ENCODE data around the gene CD99L2.

Gene CD99L2

GRCh38 chrX:150834695-150835094, 63.8 kb downstream of the CD99L2 start:
- Histone ChIP-seq H3K27me3 (ENCODE audit: insufficient read depth, low read length, poor library complexity, severe bottlenecking) (no peaks in the 10 kb centered on the region), H3K9me3 (ENCODE audit: insufficient read depth, low read depth, low read length) (no peaks in the 10 kb centered on the region), H3K36me3 (ENCODE audit: insufficient read depth, low read length) (no peaks in the 10 kb centered on the region), H2AFZ (ENCODE audit: low read length) (no peak overlapping the region), H3K9ac (ENCODE audit: low read depth, low read length, poor library complexity, severe bottlenecking) (no peak overlapping the region), H3K4me2 (ENCODE audit: low read depth, low read length, poor library complexity, severe bottlenecking) (no peak overlapping the region), H3F3A (ENCODE audit: low read depth) (no peaks in the 10 kb centered on the region), H3K4me1 (ENCODE audit: insufficient read depth, low read length, poor library complexity, severe bottlenecking) (peaks cover 6% of the 10 kb centered on the region), H4K20me1 (ENCODE audit: insufficient read depth, low read length, poor library complexity, severe bottlenecking) (no peaks in the 10 kb centered on the region), H3K79me2 (ENCODE audit: insufficient read depth, low read length) (no peaks in the 10 kb centered on the region), H3K4me3 (ENCODE audit: low read length, poor library complexity, severe bottlenecking) (no peak overlapping the region), H3K9me2 (replicated peaks; ENCODE audit: low read depth, low read length) (no peaks in the 10 kb centered on the region)
- TF ChIP-seq EZH2phosphoT487 (IDR thresholded peaks at IDR 0.05; ENCODE audit: borderline replicate concordance) = no peak
- TF ChIP-seq, protein P1, sequence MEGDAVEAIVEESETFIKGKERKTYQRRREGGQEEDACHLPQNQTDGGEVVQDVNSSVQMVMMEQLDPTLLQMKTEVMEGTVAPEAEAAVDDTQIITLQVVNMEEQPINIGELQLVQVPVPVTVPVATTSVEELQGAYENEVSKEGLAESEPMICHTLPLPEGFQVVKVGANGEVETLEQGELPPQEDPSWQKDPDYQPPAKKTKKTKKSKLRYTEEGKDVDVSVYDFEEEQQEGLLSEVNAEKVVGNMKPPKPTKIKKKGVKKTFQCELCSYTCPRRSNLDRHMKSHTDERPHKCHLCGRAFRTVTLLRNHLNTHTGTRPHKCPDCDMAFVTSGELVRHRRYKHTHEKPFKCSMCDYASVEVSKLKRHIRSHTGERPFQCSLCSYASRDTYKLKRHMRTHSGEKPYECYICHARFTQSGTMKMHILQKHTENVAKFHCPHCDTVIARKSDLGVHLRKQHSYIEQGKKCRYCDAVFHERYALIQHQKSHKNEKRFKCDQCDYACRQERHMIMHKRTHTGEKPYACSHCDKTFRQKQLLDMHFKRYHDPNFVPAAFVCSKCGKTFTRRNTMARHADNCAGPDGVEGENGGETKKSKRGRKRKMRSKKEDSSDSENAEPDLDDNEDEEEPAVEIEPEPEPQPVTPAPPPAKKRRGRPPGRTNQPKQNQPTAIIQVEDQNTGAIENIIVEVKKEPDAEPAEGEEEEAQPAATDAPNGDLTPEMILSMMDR (conservative IDR thresholded peaks at IDR 0.05; ENCODE audit: low read length) = no peak

DNA sequence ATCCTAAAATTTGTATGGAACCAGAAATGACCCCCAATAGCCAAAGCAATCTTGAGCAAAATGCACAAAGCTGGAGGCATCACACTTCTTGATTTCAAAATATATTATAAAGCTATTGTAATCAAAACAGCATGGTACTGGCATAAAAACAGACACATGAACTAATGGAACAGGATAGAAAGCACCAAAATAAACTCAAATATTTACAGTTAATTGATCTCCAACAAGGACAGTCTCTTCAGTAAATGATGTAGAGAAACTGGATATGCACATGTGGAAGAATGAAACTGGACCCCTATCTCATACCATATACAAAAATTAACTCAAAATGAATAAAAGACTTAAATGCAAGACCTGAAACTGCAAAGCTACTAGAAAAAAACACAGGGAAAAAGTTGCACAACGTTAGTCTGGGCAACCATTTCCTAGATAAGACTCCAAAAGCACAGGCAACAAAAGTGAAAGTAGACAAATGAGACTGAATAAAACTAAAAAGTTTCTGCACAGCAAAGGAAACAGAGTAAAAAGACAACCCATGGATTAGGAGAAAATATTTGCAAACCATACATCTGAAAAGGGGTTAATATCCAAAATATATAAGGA, 64.9 kb downstream of the CD99L2 start:
- Histone ChIP-seq H3K4me2 (ENCODE audit: low read depth, low read length, poor library complexity, severe bottlenecking) (no peak overlapping the region), H4K20me1 (ENCODE audit: insufficient read depth, low read length, poor library complexity, severe bottlenecking) (no peaks in the 10 kb centered on the region), H3K4me3 (ENCODE audit: low read length, poor library complexity, severe bottlenecking) (no peak overlapping the region), H3K9me3 (ENCODE audit: insufficient read depth, low read depth, low read length) (no peaks in the 10 kb centered on the region), H3K79me2 (ENCODE audit: insufficient read depth, low read length) (no peaks in the 10 kb centered on the region), H3K27me3 (ENCODE audit: insufficient read depth, low read length, poor library complexity, severe bottlenecking) (no peaks in the 10 kb centered on the region), H2AFZ (ENCODE audit: low read length) (no peak overlapping the region), H3K9ac (ENCODE audit: low read depth, low read length, poor library complexity, severe bottlenecking) (no peak overlapping the region), H3K9me2 (replicated peaks; ENCODE audit: low read depth, low read length) (no peaks in the 10 kb centered on the region), H3F3A (ENCODE audit: low read depth) (no peaks in the 10 kb centered on the region), H3K36me3 (ENCODE audit: insufficient read depth, low read length) (no peaks in the 10 kb centered on the region), H3K4me1 (ENCODE audit: insufficient read depth, low read length, poor library complexity, severe bottlenecking) (peaks cover 6% of the 10 kb centered on the region)
- TF ChIP-seq EZH2phosphoT487 (IDR thresholded peaks at IDR 0.05; ENCODE audit: borderline replicate concordance) = no peak
- TF ChIP-seq, protein P1 (conservative IDR thresholded peaks at IDR 0.05; ENCODE audit: low read length) = no peak

- Histone ChIP-seq H3K27me3 (ENCODE audit: insufficient read depth, low read length, poor library complexity, severe bottlenecking) (no peaks in the 10 kb centered on the region), H4K20me1 (ENCODE audit: insufficient read depth, low read length, poor library complexity, severe bottlenecking) (no peaks in the 10 kb centered on the region), H3K9me3 (ENCODE audit: insufficient read depth, low read depth, low read length) (no peaks in the 10 kb centered on the region), H3K4me3 (ENCODE audit: low read length, poor library complexity, severe bottlenecking) (no peak overlapping the region), H3K79me2 (ENCODE audit: insufficient read depth, low read length) (no peaks in the 10 kb centered on the region), H3K9me2 (replicated peaks; ENCODE audit: low read depth, low read length) (no peaks in the 10 kb centered on the region), H2AFZ (ENCODE audit: low read length) (no peak overlapping the region), H3K4me1 (ENCODE audit: insufficient read depth, low read length, poor library complexity, severe bottlenecking) (no peaks in the 10 kb centered on the region), H3F3A (ENCODE audit: low read depth) (no peaks in the 10 kb centered on the region), H3K4me2 (ENCODE audit: low read depth, low read length, poor library complexity, severe bottlenecking) (no peak overlapping the region), H3K36me3 (ENCODE audit: insufficient read depth, low read length) (no peaks in the 10 kb centered on the region), H3K9ac (ENCODE audit: low read depth, low read length, poor library complexity, severe bottlenecking) (no peak overlapping the region)
- TF ChIP-seq, protein P1 (conservative IDR thresholded peaks at IDR 0.05; ENCODE audit: low read length) = no peak
- no peak for TF ChIP-seq EZH2phosphoT487 (IDR thresholded peaks at IDR 0.05; ENCODE audit: borderline replicate concordance)
Measured at GRCh38 chrX:150831863-150832262, 66.6 kb downstream of the CD99L2 start.

Data from Loucy (cell line).